Skeletal muscle tissue (tissue), 4 donors: ENCODE results near the gene OR1K1. TPM values are rescaled to one million over a fixed set of nuclear protein-coding genes. Genes with fewer than 3 reads are reported as not detected.
"Not testable (repeated sequence)": the region's sequence is repeated elsewhere in the genome, so short reads cannot be mapped to it uniquely, and the experiment has no call there.

ENCODE experiments used
- H3K27ac ChIP-seq: one replicate; pipeline ENCODE4 v1.7.0; 2013; ENCODE audit warnings: mild to moderate bottlenecking, low read depth, low read length, inconsistent platforms
- H3K27me3 ChIP-seq, 3 donors: one replicate each; pipeline ENCODE4 v1.7.0; 2013; ENCODE audit warnings: low read length in 3 of 3; ENCODE audit not compliant: control insufficient read depth in 3 of 3, insufficient read depth in 3 of 3
- H3K36me3 ChIP-seq, 3 donors: one replicate each; pipeline ENCODE4 v1.7.0; 2013; ENCODE audit warnings: low read length in 3 of 3; ENCODE audit not compliant: control insufficient read depth in 3 of 3, insufficient read depth in 3 of 3
- H3K4me1 ChIP-seq, 3 donors: one replicate each; pipeline ENCODE4 v1.7.0; 2013; ENCODE audit warnings: low read length in 3 of 3, mild to moderate bottlenecking in 3 of 3; ENCODE audit not compliant: control insufficient read depth in 3 of 3, insufficient read depth in 3 of 3
- H3K4me3 ChIP-seq, 3 donors: one replicate each; pipeline ENCODE4 v1.7.0; 2013; ENCODE audit warnings: low read length in 3 of 3
- H3K9ac ChIP-seq, 3 donors: one replicate each; pipeline ENCODE4 v1.7.0; 2013; ENCODE audit warnings: low read length in 3 of 3, mild to moderate bottlenecking in 3 of 3, moderate library complexity in 2 of 3, low read depth in 1 of 3
- H3K9me3 ChIP-seq, 3 donors: one replicate each; pipeline ENCODE4 v1.7.0; 2013; ENCODE audit warnings: low read length in 3 of 3; ENCODE audit not compliant: control insufficient read depth in 3 of 3
- total RNA-seq: library from RNA; depleted of rRNA; stranded (reverse); fragments of >200 nt; gene quantifications from one replicate; pipeline ENCODE4 v1.2.3, GENCODE V29; 2014
- donor health status: Osteomylitis.

Gene OR1K1
- total RNA-seq, 1 donor from 2014 or later = not detected

DNA sequence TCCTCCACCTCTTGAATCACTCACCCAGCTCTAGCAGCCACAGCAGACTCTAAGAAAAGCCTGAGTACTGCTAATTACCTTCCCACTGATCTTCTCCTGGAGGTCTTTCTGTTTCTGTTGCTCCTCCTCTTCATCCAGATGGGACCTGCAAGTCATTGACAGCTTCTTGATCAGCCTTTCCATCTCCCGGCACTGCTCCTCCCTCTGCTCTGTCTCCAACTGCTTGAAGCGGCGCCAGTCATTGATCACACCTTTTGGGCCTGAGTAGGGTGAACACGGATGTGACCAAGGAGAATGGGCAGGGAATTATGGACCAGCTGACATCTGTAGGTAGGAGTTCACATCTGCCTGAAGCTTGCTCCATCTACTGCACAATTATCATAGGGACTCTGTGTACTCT, 23.0 kb downstream of the OR1K1 start:
- no peak overlapping the region for H3K4me3 ChIP-seq
- H3K36me3 ChIP-seq = peaks cover 12 to 34% (median 13%) of the 10 kb centered on the region in 3 donors
- H3K27ac ChIP-seq = no peak overlapping the region
- H3K4me1 ChIP-seq = peaks cover 21 to 24% (median 23%) of the 10 kb centered on the region in 3 donors
- H3K9me3 ChIP-seq = no peaks in the 10 kb centered on the region
- no peak overlapping the region for H3K9ac ChIP-seq
- no peaks in the 10 kb centered on the region for H3K27me3 ChIP-seq

DNA sequence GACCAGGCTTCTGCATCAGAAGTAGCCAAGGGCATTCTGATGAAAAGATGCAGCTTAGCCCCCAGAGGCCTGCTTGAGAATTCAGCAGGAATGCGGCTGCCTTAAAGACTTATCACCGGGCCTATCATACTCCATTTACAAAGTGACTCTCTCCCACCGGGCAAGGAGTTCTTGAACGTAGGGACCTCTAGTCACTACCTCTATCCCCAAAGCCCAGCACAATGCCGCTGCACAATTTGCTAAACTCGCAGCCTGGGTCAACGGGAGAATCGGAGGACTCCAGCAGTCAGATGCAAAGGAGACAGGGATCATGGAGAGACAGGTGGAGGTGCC, 27.8 kb downstream of the OR1K1 start:
- H3K36me3 ChIP-seq = peaks cover 2 to 11% (median 9%) of the 10 kb centered on the region in 3 donors
- H3K4me1 ChIP-seq = peaks cover 10 to 14% (median 10%) of the 10 kb centered on the region in 3 donors
- no peaks in the 10 kb centered on the region for H3K9me3 ChIP-seq
- peak overlapping the region; percentile 97 to 99 (median 98) for H3K4me3 ChIP-seq
- H3K27me3 ChIP-seq = no peaks in the 10 kb centered on the region
- peak overlapping the region; percentile 94 for H3K27ac ChIP-seq
- H3K9ac ChIP-seq = peak overlapping the region; percentile 95 to 96 (median 95)

DNA sequence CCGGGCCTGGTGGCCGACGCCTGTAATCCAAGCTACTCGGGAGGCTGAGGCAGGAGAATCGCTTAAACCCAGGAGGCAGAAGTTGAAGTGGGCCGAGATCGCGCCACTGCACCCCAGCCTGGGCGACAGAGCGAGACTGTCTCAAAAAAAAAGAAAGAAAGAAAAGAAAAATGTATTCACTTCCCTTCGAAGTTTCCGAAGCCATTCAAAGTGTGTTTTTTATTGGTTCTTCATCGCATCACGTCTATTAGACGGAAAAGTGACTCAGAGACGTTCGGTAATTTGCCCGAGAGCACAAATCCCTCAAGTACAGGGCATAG, 29.0 kb downstream of the OR1K1 start:
- peak overlapping the region; percentile 94 for H3K27ac ChIP-seq
- peaks cover 10 to 14% (median 10%) of the 10 kb centered on the region in 3 donors for H3K4me1 ChIP-seq
- H3K9me3 ChIP-seq, H3K27me3 ChIP-seq, H3K36me3 ChIP-seq: not testable (repeated sequence)
- H3K9ac ChIP-seq = peak overlapping the region; percentile 95 to 96 (median 95)
- H3K4me3 ChIP-seq = peak overlapping the region; percentile 97 to 99 (median 98)

GRCh38 chr9:122832194-122832593, 32.3 kb downstream of the OR1K1 start:
- no peak overlapping the region for H3K9ac ChIP-seq
- H3K27ac ChIP-seq = no peak overlapping the region
- no peaks in the 10 kb centered on the region for H3K9me3 ChIP-seq

GRCh38 chr9:122835313-122835731, 35.4 kb downstream of the OR1K1 start:
- no peaks in the 10 kb centered on the region for H3K27me3 ChIP-seq
- no peaks in the 10 kb centered on the region for H3K4me1 ChIP-seq
- no peaks in the 10 kb centered on the region for H3K9me3 ChIP-seq
- no peak overlapping the region for H3K4me3 ChIP-seq
- H3K27ac ChIP-seq = no peak overlapping the region
- H3K9ac ChIP-seq = no peak overlapping the region
- no peaks in the 10 kb centered on the region for H3K36me3 ChIP-seq

More at GRCh38 chr9:122832194-122832593, 32.3 kb downstream of the OR1K1 start:
- Histone ChIP-seq H3K4me3 (no peak overlapping the region), H3K4me1 (peaks cover 2 to 7% (median 2%) of the 10 kb centered on the region in 3 donors), H3K36me3 (peaks cover 0 to 2% (median 0%) of the 10 kb centered on the region in 3 donors), H3K27me3 (no peaks in the 10 kb centered on the region)

DNA sequence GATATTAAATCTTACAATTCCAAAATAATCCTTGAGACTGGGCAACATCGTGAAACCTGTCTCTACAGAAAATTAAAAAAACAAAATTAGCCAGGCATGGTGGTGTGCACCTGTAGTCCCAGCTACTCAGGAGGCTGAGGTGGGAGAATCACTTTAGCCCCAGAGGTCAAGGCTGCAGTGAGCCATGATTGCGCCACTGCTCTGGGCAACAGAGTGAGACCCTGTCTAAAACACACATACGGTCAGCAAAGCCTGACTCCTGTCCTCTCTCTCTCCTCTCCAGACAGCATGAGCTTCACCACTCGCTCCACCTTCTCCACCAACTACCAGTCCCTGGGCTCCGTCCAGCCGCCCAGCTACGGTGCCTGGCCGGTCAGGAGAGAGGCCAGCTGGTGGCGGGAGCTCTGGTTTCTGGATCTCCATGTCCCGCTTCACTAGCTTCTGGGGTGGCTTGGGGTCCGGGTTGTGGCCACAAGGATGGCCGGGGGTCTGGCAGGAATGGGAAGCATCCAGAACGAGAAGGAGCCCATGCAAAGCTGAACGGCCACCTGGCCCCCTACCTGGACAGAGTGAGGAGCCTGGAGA, 37.4 kb downstream of the OR1K1 start:
- Histone ChIP-seq H3K36me3 (no peaks in the 10 kb centered on the region), H3K27ac (no peak overlapping the region), H3K4me3 (no peak overlapping the region), H3K9me3 (no peaks in the 10 kb centered on the region), H3K27me3 (no peaks in the 10 kb centered on the region), H3K9ac (no peak overlapping the region), H3K4me1 (no peaks in the 10 kb centered on the region)

- H3K4me3 ChIP-seq, H3K4me1 ChIP-seq, H3K36me3 ChIP-seq, H3K27ac ChIP-seq, H3K9me3 ChIP-seq, H3K9ac ChIP-seq, H3K27me3 ChIP-seq: not testable (repeated sequence)
These were observed 38.5 kb downstream of the OR1K1 start for GRCh38 chr9:122838441-122838840.

DNA sequence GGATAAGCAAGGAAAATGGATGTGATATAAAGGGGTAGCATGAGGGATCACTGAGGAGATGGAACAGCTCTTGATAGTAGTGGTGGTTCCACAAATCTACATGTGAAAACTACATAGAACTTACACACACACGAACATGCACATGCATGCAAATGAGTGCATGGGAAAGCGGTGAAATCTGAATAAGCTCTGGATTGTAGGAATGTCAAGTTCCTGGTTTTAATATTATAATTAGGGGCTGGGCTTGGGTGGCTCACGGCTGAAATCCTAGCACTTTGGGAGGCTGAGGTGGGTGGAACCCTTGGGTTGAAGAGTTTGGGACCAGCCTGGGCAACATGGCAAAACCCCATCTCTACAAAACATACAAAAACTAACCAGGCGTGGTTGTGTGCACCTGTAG, 41.6 kb downstream of the OR1K1 start:
- Histone ChIP-seq H3K4me3 (no peak overlapping the region), H3K27me3 (no peaks in the 10 kb centered on the region), H3K4me1 (no peaks in the 10 kb centered on the region), H3K27ac (no peak overlapping the region), H3K36me3 (peaks cover 0 to 4% (median 2%) of the 10 kb centered on the region in 3 donors), H3K9ac (no peak overlapping the region), H3K9me3 (no peaks in the 10 kb centered on the region)

GRCh38 chr9:122844137-122844536, 44.2 kb downstream of the OR1K1 start:
- H3K9me3 ChIP-seq = no peaks in the 10 kb centered on the region
- no peak overlapping the region for H3K27ac ChIP-seq
- no peak overlapping the region for H3K4me3 ChIP-seq
- peaks cover 0 to 20% (median 7%) of the 10 kb centered on the region in 3 donors for H3K36me3 ChIP-seq
- H3K9ac ChIP-seq = no peak overlapping the region
- H3K4me1 ChIP-seq = no peaks in the 10 kb centered on the region
- H3K27me3 ChIP-seq = no peaks in the 10 kb centered on the region

GRCh38 chr9:122845116-122845515, 45.2 kb downstream of the OR1K1 start:
- Histone ChIP-seq H3K4me1 (no peaks in the 10 kb centered on the region), H3K9ac (no peak overlapping the region), H3K36me3 (peaks cover 4 to 26% (median 11%) of the 10 kb centered on the region in 3 donors), H3K27ac (no peak overlapping the region), H3K9me3 (no peaks in the 10 kb centered on the region), H3K27me3 (no peaks in the 10 kb centered on the region), H3K4me3 (no peak overlapping the region)
